Activated T-cell treated with anti-CD3 and anti-CD28 coated beads for 48 hours (primary cell): ENCODE data around the gene TAL1.
A peak's percentile ranks its signal among the peaks of the same experiment; 100 is the strongest.
"Not testable (repeated sequence)": the region's sequence is repeated elsewhere in the genome, so short reads cannot be mapped to it uniquely, and the experiment has no call there.

Source experiments
- DNase-seq: peaks from one replicate; pipeline ENCODE4 v3.0.0-alpha.2; 2020; ENCODE audit warnings: low read depth

Gene TAL1

DNA sequence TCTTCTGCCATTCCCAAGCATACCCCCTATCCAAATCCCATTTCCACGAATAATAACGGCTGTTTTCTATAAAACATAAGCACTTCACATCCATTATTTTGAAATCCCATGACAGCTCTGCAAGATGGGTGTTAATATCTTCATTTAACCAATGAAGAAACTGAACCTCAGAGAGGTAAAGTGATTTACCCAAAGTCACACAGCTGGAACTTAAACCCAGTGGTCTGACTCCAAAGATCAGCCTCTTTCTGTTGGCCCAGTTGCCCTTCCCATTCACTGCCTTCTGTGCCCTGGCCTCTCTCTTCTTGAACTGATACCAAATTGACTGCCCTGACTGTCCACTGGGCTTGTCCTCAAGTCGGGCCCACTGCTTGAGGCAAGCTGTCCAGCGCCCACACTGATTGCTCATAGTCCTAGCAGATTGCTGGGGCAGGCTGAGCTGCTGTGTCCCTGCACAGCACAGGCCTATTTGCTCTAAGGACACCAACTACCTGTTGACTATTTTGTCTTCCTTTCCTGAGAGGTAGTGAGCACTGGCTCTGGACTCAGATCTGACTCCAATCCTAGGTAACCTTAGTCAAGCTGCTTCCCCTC, 19.3 kb downstream of the TAL1 start:
- no peak for DNase-seq

- DNase-seq, result no peak
Measured at GRCh38 chr1:47211796-47212269, 20.2 kb downstream of the TAL1 start.

DNA sequence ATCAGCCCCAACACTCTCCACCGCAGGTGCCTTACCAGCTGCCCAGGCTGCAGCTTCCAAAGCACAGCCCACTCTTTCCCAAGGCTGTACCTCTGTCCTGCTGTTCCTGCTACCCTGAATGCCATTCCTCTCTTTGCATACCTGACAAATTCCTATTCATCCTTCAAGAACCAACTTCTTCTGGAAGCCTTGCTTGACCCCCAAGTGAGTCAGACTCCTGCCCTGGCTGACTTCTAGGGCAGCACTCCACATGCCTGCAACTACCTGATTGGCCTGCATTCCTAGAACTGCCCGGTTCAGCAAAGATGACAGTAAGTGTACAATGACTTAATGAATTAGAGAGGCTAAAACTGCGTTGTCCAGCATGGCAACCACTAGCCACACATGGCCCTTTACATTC, 21.4 kb downstream of the TAL1 start:
- no peak for DNase-seq

GRCh38 chr1:47209725-47210325, 22.2 kb downstream of the TAL1 start:
- no peak for DNase-seq

GRCh38 chr1:47209091-47209490, 22.9 kb downstream of the TAL1 start:
- DNase-seq, result no peak

- DNase-seq, result no peak
Measured at GRCh38 chr1:47208374-47208850, 23.6 kb downstream of the TAL1 start.

DNA sequence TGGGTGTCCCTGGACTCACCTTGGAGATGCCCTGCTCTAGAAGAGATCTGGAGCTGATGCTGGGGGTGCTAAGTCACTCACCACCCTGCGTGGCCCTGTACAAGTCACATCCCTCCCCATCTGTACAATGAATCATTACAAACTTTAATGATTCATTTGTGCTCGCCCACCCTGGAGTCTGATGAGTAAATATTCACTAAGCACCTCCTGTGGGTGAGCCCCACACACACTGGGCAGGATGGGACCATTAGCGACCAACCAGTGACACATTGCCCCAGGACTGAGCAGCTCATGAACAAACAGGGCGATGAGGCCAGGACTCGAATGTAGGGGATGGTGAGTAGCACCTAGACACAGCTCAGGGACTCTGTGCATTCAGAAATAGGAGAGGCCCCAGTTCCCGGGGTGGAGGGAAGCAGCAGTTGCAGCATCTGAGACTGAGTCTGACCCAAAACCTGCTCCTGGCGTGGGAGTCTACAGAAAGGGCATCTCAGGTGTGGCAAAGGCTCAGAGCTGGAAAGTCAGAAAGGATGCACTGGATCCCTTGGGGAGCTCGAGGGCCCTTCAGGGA, 24.1 kb downstream of the TAL1 start:
- peak; percentile 29 for DNase-seq

- no peak for DNase-seq
Measured at GRCh38 chr1:47205918-47206317, 26.1 kb downstream of the TAL1 start.

GRCh38 chr1:47203504-47203903, 28.5 kb downstream of the TAL1 start:
- not testable (repeated sequence) for DNase-seq

DNA sequence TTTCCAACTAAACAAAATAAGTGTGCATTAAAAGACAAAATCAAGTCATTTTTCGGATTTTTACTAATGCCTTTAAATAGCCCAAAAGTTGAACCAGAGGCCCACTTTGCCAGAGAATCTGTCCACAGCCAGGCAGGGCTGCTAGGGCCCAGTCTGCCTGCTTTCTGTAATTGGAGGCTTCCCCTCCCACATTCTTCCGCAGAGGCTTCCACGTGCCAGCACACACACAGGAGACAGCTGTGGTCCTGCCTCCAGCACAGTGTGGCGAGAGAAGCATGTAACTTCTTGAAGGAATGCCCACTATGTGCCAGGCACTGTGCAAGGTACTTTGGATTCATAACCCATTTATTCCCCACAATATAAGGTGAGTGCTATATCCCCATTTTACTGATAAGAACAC, 30.8 kb downstream of the TAL1 start:
- no peak for DNase-seq

DNA sequence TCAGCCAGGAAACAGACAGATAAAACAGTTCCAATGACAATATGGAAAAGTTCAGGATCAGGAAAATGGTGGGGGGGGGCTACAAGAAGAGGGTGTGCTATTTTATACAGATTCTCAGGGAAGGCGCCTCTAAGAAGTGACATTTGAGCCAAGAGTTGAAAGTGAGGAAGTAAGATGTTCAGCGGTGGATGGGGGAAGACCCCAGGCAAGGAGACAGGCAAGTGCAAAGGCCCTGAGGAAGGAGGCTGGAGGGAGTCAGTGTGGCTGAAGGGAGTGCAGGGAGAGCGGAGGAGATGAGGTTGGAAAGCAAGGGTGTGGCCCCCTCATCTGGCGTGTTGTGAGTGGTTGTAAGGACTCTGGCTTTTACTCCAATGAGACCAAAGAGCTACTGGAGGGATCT, 33.8 kb downstream of the TAL1 start:
- DNase-seq, result no peak

DNA sequence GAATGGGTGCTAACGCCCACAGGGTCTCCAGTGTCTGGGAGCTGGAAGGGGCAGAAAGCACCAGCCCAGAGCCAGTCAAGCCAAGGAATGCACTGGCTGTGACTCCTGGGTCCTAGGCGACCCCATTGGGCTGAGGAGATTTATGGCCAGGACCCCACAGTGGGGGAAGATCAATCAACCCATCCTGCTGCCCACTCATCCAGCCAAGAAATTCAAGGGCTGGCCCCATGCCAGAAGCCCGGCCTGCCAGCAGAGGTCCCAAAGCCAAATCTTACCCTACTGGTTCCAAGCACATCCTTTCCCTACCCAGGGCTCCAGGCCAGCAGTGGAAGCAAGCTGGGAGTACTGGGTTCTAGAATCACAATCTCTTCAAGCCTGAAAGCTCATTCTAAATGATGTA, 35.4 kb downstream of the TAL1 start:
- DNase-seq, result no peak

DNA sequence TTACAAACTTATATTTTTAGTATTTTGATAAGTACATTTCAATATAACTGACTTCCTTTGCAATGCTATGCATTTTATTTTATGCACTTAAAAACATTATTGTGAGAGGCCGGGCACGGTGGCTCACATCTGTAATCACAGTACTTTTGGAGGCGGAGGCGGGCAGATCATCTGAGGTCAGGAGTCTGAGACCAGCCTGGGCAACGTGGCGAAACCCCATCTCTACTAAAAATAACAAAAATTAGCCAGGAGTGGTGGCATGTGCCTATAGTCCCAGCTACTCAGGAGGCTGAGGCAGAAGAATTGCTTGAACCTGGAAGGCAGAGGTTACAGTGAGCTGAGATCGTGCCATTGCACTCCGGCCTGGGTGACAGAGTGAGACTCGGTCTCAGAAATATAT, 36.0 kb downstream of the TAL1 start:
- DNase-seq, result not testable (repeated sequence)

GRCh38 chr1:47194311-47194710, 37.7 kb downstream of the TAL1 start:
- DNase-seq, result no peak

- DNase-seq, result not testable (repeated sequence)
Measured at GRCh38 chr1:47193496-47193895, 38.5 kb downstream of the TAL1 start.

GRCh38 chr1:47192458-47193384, 39.3 kb downstream of the TAL1 start:
- peak; percentile 60 for DNase-seq

DNA sequence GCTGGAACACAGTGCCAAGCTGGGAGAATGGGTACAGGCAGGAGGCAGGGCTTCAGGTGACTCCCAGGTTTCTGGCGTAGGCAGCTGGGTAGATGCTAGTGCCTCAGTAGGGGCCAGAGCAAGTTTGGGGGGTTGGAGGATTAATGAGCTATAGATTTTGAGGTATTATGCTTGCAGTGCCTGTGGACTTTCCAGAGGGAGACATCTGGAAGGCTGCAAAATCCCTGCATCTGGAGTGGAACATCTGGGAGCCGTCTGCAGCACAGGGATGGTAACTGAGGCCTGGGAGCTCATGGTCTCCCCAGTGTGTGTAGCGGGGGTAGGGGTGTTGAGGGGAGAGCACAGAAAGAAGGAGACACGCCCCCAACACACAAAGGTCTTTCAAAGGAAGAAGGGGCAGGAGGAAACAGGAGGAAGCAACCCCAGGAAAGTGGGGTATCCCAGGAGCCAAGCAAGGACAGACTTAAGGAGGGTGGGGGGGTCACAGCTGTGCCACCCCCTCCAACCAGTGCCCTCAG, 40.0 kb downstream of the TAL1 start:
- no peak for DNase-seq

GRCh38 chr1:47190857-47191256, 41.2 kb downstream of the TAL1 start:
- no peak for DNase-seq

DNA sequence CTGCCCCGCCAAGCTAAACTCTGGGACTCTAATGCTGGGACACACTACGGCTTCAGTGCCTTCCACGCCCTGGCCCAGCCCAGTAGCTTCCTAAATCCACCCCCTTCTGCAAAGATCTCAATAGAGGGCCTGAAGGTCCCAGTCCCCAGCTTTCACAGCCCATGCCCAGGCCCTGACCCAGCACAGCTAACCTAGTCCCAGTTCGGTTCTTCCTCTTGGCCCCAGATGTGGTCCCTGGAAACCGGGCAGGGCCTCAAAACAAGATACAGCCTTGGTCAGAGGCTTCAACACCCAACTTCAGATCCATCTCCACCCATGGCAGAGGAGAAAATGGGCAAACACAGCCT, 41.5 kb downstream of the TAL1 start:
- DNase-seq, result no peak

- no peak for DNase-seq
Measured at GRCh38 chr1:47189844-47190508, 42.0 kb downstream of the TAL1 start, which contains the start of gene PDZK1IP1. Gene PDZK1IP1 (minus strand): TSS chr1:47190036. CDS start chr1:47189932, 104 bp downstream.
